HepG2 (cell line): ENCODE results near the gene GCN1. TPM values are rescaled to one million over a fixed set of nuclear protein-coding genes. Genes with fewer than 3 reads are reported as not detected.

Experiments
- ATAC-seq: fragments of 200-7000 bp; cut with Tn5 transposase; 3 replicates; pipeline ENCODE4 v1.9.1; 2020; ENCODE audit warnings: mild to moderate bottlenecking, moderate library complexity
- BruUV-seq: library from RNA; stranded (reverse); fragments of 400-500 nt; replicated peaks from 2 replicates; lab custom pipeline; 2021; lab: Mats Ljungman, UMichigan
- CTCF ChIA-PET: fragments of 300-600 bp; formaldehyde crosslinking; extraction: SDS; loops from one replicate; lab custom pipeline; 2021; ENCODE audit warnings: low total read pairs, inconsistent platforms, low intra/inter-chr PET ratio; lab: Yijun Ruan, JAX
- POLR2A ChIA-PET: fragments of 350-600 bp; sonication (Branson Sonifier 250); formaldehyde crosslinking; loops from one replicate; lab custom pipeline; 2020; ENCODE audit warnings: antibody characterized with exemption, inconsistent platforms; lab: Yijun Ruan, JAX
- DNase-seq: peaks from one replicate; pipeline ENCODE4 v3.0.0-alpha.2; 2015; ENCODE audit warnings: low spot score
- FAIRE-seq: peaks from 3 replicates; lab custom pipeline; 2011; peaks lifted over from hg19 to GRCh38; lab: Jason Lieb, UNC
- H2AFZ ChIP-seq: one replicate; pipeline ENCODE4 v1.6.1; 2011; ENCODE audit warnings: low read length, inconsistent platforms
- H3K27ac ChIP-seq: fragments of 300-600 bp; 3 replicates; pipeline ENCODE4 v1.8.0; 2011; ENCODE audit warnings: mixed run types, mild to moderate bottlenecking, mixed read lengths, low read length, inconsistent platforms; ENCODE audit not compliant: insufficient read depth; ENCODE audit errors: extremely low read length
- H3K27me3 ChIP-seq, 2 experiments: fragments of 200-600 bp in 1 of 2; 2 replicates in 1 of 2; 3 replicates in 1 of 2; pipeline versions ENCODE4 v1.6.0 to v1.8.0; 2011; ENCODE audit warnings: low read length in 2 of 2, mild to moderate bottlenecking in 2 of 2, moderate library complexity in 2 of 2, inconsistent platforms in 1 of 2; ENCODE audit not compliant: insufficient read depth in 2 of 2, control insufficient read depth in 1 of 2
- H3K36me3 ChIP-seq, 2 experiments: fragments of 200-600 bp in 1 of 2; replicated peaks in 1 of 2; 2 replicates in 1 of 2; 3 replicates in 1 of 2; pipeline versions ENCODE4 v1.5.1 to v1.8.0; 2011; ENCODE audit warnings: low read length in 2 of 2, inconsistent platforms in 1 of 2; ENCODE audit not compliant: insufficient read depth in 2 of 2, control insufficient read depth in 1 of 2
- H3K4me1 ChIP-seq: 2 replicates; pipeline ENCODE4 v1.5.1; 2012; ENCODE audit warnings: low read length, inconsistent platforms; ENCODE audit not compliant: insufficient read depth
- H3K4me2 ChIP-seq: 2 replicates; pipeline ENCODE4 v1.6.0; 2011; ENCODE audit warnings: low read depth, low read length, inconsistent platforms
- H3K4me3 ChIP-seq, 3 experiments: fragments of 200-600 bp in 1 of 3; sonication (generic), shearing (Covaris generic) in 1 of 3; replicated peaks in 1 of 3; 2 replicates each; pipeline ENCODE4 v1.5.1; 2011 to 2016; ENCODE audit warnings: low read length in 3 of 3, inconsistent platforms in 2 of 3, low read depth in 2 of 3, mild to moderate bottlenecking in 2 of 3, control low read depth in 1 of 3, mixed read lengths in 1 of 3; ENCODE audit not compliant: insufficient read depth in 1 of 3
- H3K79me2 ChIP-seq: one replicate; pipeline ENCODE4 v1.6.1; 2011; ENCODE audit warnings: low read length, inconsistent platforms; ENCODE audit not compliant: insufficient read depth
- H3K9ac ChIP-seq: 2 replicates; pipeline ENCODE4 v1.6.0; 2011; ENCODE audit warnings: mild to moderate bottlenecking, low read depth, low read length, inconsistent platforms; ENCODE audit not compliant: insufficient read depth
- H3K9me3 ChIP-seq: 2 replicates; pipeline ENCODE4 v1.5.1; 2012; ENCODE audit warnings: mild to moderate bottlenecking, low read length
- H4K20me1 ChIP-seq: 2 replicates; pipeline ENCODE4 v1.6.0; 2011; ENCODE audit warnings: inconsistent platforms, mild to moderate bottlenecking, low read length, moderate library complexity; ENCODE audit not compliant: insufficient read depth
- ETV6 ChIP-seq: sonication (generic); formaldehyde crosslinking; conservative IDR thresholded peaks from 2 replicates; pipeline ENCODE4 v1.4.0; 2020; ENCODE audit warnings: missing genetic modification reagents
- GABPA ChIP-seq, 2 experiments: IDR thresholded peaks; 2 replicates each; pipeline ENCODE4 v1.6.1; 2011 to 2016; ENCODE audit warnings: low read depth in 2 of 2, low read length in 1 of 2, missing biosample characterization in 1 of 2, missing genetic modification characterization in 1 of 2
- GMEB2 ChIP-seq: IDR thresholded peaks from 2 replicates; pipeline ENCODE4 v1.6.1; 2016; ENCODE audit warnings: missing biosample characterization, missing genetic modification reagents, low read depth
- SRF ChIP-seq: IDR thresholded peaks from 2 replicates; pipeline ENCODE4 v1.6.1; 2011; ENCODE audit warnings: mild to moderate bottlenecking, low read depth, low read length, moderate library complexity
- ZNF501 ChIP-seq: sonication (generic); formaldehyde crosslinking; IDR thresholded peaks from 2 replicates; pipeline ENCODE4 v1.5.1; 2020; ENCODE audit warnings: mild to moderate bottlenecking, moderate library complexity, missing genetic modification reagents
- ZNF598 ChIP-seq: sonication (generic); formaldehyde crosslinking; IDR thresholded peaks from 2 replicates; pipeline ENCODE4 v1.5.1; 2020; ENCODE audit warnings: mild to moderate bottlenecking, missing genetic modification reagents, borderline replicate concordance
- ZNF687 ChIP-seq: sonication (generic); formaldehyde crosslinking; IDR thresholded peaks from 2 replicates; pipeline ENCODE4 v1.5.1; 2020; ENCODE audit warnings: mild to moderate bottlenecking, missing genetic modification reagents, moderate library complexity
- ZZZ3 ChIP-seq: sonication (generic); formaldehyde crosslinking; IDR thresholded peaks from 2 replicates; pipeline ENCODE4 v1.4.0; 2020; ENCODE audit warnings: missing genetic modification reagents, mild to moderate bottlenecking, borderline replicate concordance
- WGBS: methylation state at CpG from one replicate; pipeline ENCODE4 v1.1.6; 2017; ENCODE audit warnings: low lambda C conversion rate; 5-methylcytosine and 5-hydroxymethylcytosine counted together
- in situ Hi-C: cut with HindIII; loops from 2 replicates; pipeline ENCODE4 v1.10.0; 2017; ENCODE audit warnings: low pct_unique_long_range_greater_than_20kb; ENCODE audit not compliant: extremely low pct_ligation_motif_present
- intact Hi-C: fragments of 100-400 bp; cut with micrococcal nuclease; formaldehyde crosslinking; loops from one replicate; pipeline ENCODE4 v1.10.0; 2022; ENCODE audit not compliant: unreplicated experiment
- polyA plus RNA-seq, 8 experiments: library from polyadenylated mRNA; depleted of rRNA in 3 of 8; stranded (reverse) in 7 of 8; unstranded in 1 of 8; fragments of >200 nt; fragmentation: Illumina TruSeq in 4 of 8; extraction: Trizol in 4 of 8; gene quantifications; 2 replicates each; pipeline versions ENCODE4 v1.2.1 to v1.2.3, GENCODE V29; 2011 to 2016; ENCODE audit warnings: low read depth in 4 of 8, missing spikeins in 1 of 8, mixed read lengths in 1 of 8; ENCODE audit not compliant: insufficient read depth in 1 of 8
- total RNA-seq, 5 experiments: library from RNA; depleted of rRNA; stranded (reverse); fragments of >200 nt; fragmentation: Illumina TruSeq; extraction: Trizol; gene quantifications; 2 replicates each; pipeline ENCODE4 v1.2.3, GENCODE V29; 2016; ENCODE audit warnings: low read depth in 1 of 5
- TF ChIP-seq, protein P1 (sequence below): IDR thresholded peaks from 2 replicates; pipeline ENCODE4 v1.6.1; 2016; ENCODE audit warnings: low read depth, borderline replicate concordance

GCN1 gene
- total and polyA plus RNA-seq, 2 of the 13 experiments (the other 11 are each of a cell fraction or from before 2014, with no cell fraction given), result 58.2 to 83.0 TPM

- intact Hi-C loops, result no loop called here
- H3K4me2 ChIP-seq, result no peak overlapping the region
- WGBS, result 87% methylated on average over 8 of the region's 9 CpGs
- H3K9me3 ChIP-seq, result no peaks in the 10 kb centered on the region
- no peak overlapping the region for H3K9ac ChIP-seq
- no TSS peak for BruUV-seq
- H3K4me1 ChIP-seq, result peaks cover 78% of the 10 kb centered on the region
- CTCF ChIA-PET, result no interaction called here
- TF ChIP-seq GMEB2 (no peak), ZNF501 (no peak), GABPA (IDR thresholded peaks at IDR 0.05; ENCODE audit: low read depth, low read length) (no peak), GABPA (CRISPR knock-in tag; IDR thresholded peaks at IDR 0.05; ENCODE audit: low read depth) (no peak)
- TF ChIP-seq, all 625 proteins: peak for 0
- H3K79me2 ChIP-seq, result peaks cover 2% of the 10 kb centered on the region
- in situ Hi-C loops, result no loop called here
- no peak overlapping the region for H3K4me3 ChIP-seq
- H3K36me3 ChIP-seq, result peaks cover 15 to 29% of the 10 kb centered on the region in 2 experiments
- no peaks in the 10 kb centered on the region for H3K27me3 ChIP-seq
- no peak for FAIRE-seq
- POLR2A ChIA-PET, result interaction anchor here (8.6 to 8.7 kb wide), 2 partner anchors 23 to 66 kb away, joined by 378 to 461 read pairs; partner anchors contain the start of genes RNU4-1, RNU4-2 and RPLP0
- no peak for DNase-seq
- no peak overlapping the region for H2AFZ ChIP-seq
- no peak for ATAC-seq
- H3K27ac ChIP-seq, result no peak overlapping the region
- no peaks in the 10 kb centered on the region for H4K20me1 ChIP-seq
These were observed 30.7 kb upstream of the GCN1 start for GRCh38 chr12:120225200-120225558.

- no TSS peak for BruUV-seq
- Histone ChIP-seq H3K36me3 (peaks cover 15 to 29% of the 10 kb centered on the region in 2 experiments), H3K9me3 (no peaks in the 10 kb centered on the region), H3K27me3 (no peaks in the 10 kb centered on the region), H4K20me1 (no peaks in the 10 kb centered on the region), H3K4me1 (peaks cover 77% of the 10 kb centered on the region), H3K9ac (no peak overlapping the region), H3K4me2 (no peak overlapping the region), H3K4me3 (no peak overlapping the region), H2AFZ (no peak overlapping the region), H3K27ac (no peak overlapping the region), H3K79me2 (peaks cover 2% of the 10 kb centered on the region)
- in situ Hi-C loops (no loop called here), intact Hi-C loops (no loop called here)
- FAIRE-seq (no peak), ATAC-seq (no peak), DNase-seq (no peak)
- CTCF ChIA-PET, result no interaction called here
- 90% methylated on average over 16 of the region's 25 CpGs for WGBS
- POLR2A ChIA-PET, result interaction anchor here (1.2 to 8.7 kb wide), 3 partner anchors 22 to 66 kb away, joined by 3 to 461 read pairs (median 378); partner anchors contain the start of genes PXN, RNU4-1, RNU4-2 and RPLP0
- TF ChIP-seq ZNF598 (CRISPR knock-in tag) (no peak), SRF (no peak), ZZZ3 (CRISPR knock-in tag) (no peak), ETV6 (CRISPR knock-in tag) (no peak), ZNF687 (CRISPR knock-in tag) (no peak)
- TF ChIP-seq, protein P1, sequence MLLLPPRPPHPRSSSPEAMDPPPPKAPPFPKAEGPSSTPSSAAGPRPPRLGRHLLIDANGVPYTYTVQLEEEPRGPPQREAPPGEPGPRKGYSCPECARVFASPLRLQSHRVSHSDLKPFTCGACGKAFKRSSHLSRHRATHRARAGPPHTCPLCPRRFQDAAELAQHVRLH (CRISPR knock-in tag), result no peak
These were observed 30.0 kb upstream of the GCN1 start for GRCh38 chr12:120224304-120225199.
